GM12878 (cell line): ENCODE data around the gene KIF22. TPM values are rescaled to one million over a fixed set of nuclear protein-coding genes. Genes with fewer than 3 reads are reported as not detected.
A peak's percentile ranks its signal among the peaks of the same experiment; 100 is the strongest.

Experiments used
- ATAC-seq: fragments of 200-7000 bp; cut with Tn5 transposase; 3 replicates; pipeline ENCODE4 v1.9.1; 2020; ENCODE audit warnings: mild to moderate bottlenecking, moderate library complexity
- BruUV-seq: library from RNA; stranded (reverse); fragments of 400-500 nt; replicated peaks from 2 replicates; lab custom pipeline; 2021; lab: Mats Ljungman, UMichigan
- CTCF ChIA-PET: fragments of 300-600 bp; sonication (Branson Sonifier 250); formaldehyde crosslinking; extraction: SDS; loops from one replicate; lab custom pipeline; 2021; ENCODE audit warnings: inconsistent platforms; lab: Yijun Ruan, JAX
- POLR2A ChIA-PET: fragments of 350-600 bp; formaldehyde crosslinking; extraction: SDS; loops from one replicate; lab custom pipeline; 2021; ENCODE audit warnings: inconsistent platforms; lab: Charles Lee
- RAD21 ChIA-PET: fragments of 300-600 bp; sonication (Branson Sonifier 250); formaldehyde crosslinking; loops from one replicate; lab custom pipeline; 2023; ENCODE audit warnings: antibody characterized with exemption; ENCODE audit not compliant: unreplicated experiment; lab: Charles Lee
- SMC1A ChIA-PET: fragments of 300-600 bp; sonication (Branson Sonifier 250); formaldehyde crosslinking; loops from one replicate; lab custom pipeline; 2023; ENCODE audit not compliant: unreplicated experiment, uncharacterized antibody; lab: Charles Lee
- DNase-seq: peaks from one replicate; pipeline ENCODE4 v3.0.0-alpha.2; 2011; ENCODE audit warnings: low read depth, low spot score
- FAIRE-seq: peaks from 3 replicates; lab custom pipeline; 2011; peaks lifted over from hg19 to GRCh38; lab: Jason Lieb, UNC
- H2AFZ ChIP-seq: 2 replicates; pipeline ENCODE4 v1.6.0; 2011; ENCODE audit warnings: low read depth, low read length, control low read depth; ENCODE audit not compliant: control insufficient read depth
- H3K27ac ChIP-seq: 2 replicates; pipeline ENCODE4 v1.5.1; 2011; ENCODE audit warnings: control low read depth; ENCODE audit not compliant: control insufficient read depth, insufficient read depth
- H3K27me3 ChIP-seq, 2 experiments: replicated peaks in 1 of 2; 2 replicates each; pipeline versions ENCODE4 v1.6.0 to v1.6.1; 2011; ENCODE audit warnings: low read length in 1 of 2; ENCODE audit not compliant: control insufficient read depth in 2 of 2, insufficient read depth in 2 of 2
- H3K36me3 ChIP-seq, 2 experiments: 2 replicates each; pipeline ENCODE4 v1.5.1; 2011; ENCODE audit warnings: low read length in 1 of 2; ENCODE audit not compliant: control insufficient read depth in 2 of 2, insufficient read depth in 2 of 2
- H3K4me1 ChIP-seq: 2 replicates; pipeline ENCODE4 v1.6.1; 2011; ENCODE audit warnings: mild to moderate bottlenecking, low read length, moderate library complexity, mixed read lengths; ENCODE audit not compliant: control insufficient read depth, insufficient read depth
- H3K4me2 ChIP-seq: 2 replicates; pipeline ENCODE4 v1.6.0; 2011; ENCODE audit warnings: control low read depth; ENCODE audit not compliant: control insufficient read depth, insufficient read depth
- H3K4me3 ChIP-seq: fragments of 200-600 bp; sonication (generic); 2 replicates; pipeline ENCODE4 v1.5.1; 2016
- H3K79me2 ChIP-seq: 2 replicates; pipeline ENCODE4 v1.6.0; 2011; ENCODE audit warnings: low read length; ENCODE audit not compliant: control insufficient read depth, insufficient read depth
- H3K9ac ChIP-seq: 2 replicates; pipeline ENCODE4 v1.8.0; 2011; ENCODE audit warnings: low read length, control low read depth, mixed read lengths; ENCODE audit not compliant: control insufficient read depth, insufficient read depth
- H3K9me3 ChIP-seq: replicated peaks from 3 replicates; pipeline ENCODE4 v1.5.1; 2011; ENCODE audit warnings: mild to moderate bottlenecking, low read length; ENCODE audit not compliant: control insufficient read depth, insufficient read depth
- H4K20me1 ChIP-seq: 2 replicates; pipeline ENCODE4 v1.6.0; 2011; ENCODE audit not compliant: control insufficient read depth, insufficient read depth
- CBFB ChIP-seq: IDR thresholded peaks from 2 replicates; pipeline ENCODE4 v1.6.1; 2016; ENCODE audit warnings: antibody characterized with exemption, low read depth
- CHD4 ChIP-seq: fragments of 200-600 bp; sonication (generic); IDR thresholded peaks from 2 replicates; pipeline ENCODE4 v1.6.1; 2016; ENCODE audit warnings: mild to moderate bottlenecking
- E4F1 ChIP-seq: fragments of 450-650 bp; IDR thresholded peaks from 2 replicates; pipeline ENCODE4 v1.6.1; 2018; ENCODE audit warnings: borderline replicate concordance, mild to moderate bottlenecking; ENCODE audit not compliant: partially characterized antibody
- ELK1 ChIP-seq: IDR thresholded peaks from 2 replicates; pipeline ENCODE4 v1.6.1; 2012; ENCODE audit warnings: low read depth, low read length, improper control_type of control experiment
- LARP7 ChIP-seq: fragments of 450-650 bp; IDR thresholded peaks from 2 replicates; pipeline ENCODE4 v1.6.1; 2017; ENCODE audit warnings: mild to moderate bottlenecking
- RCOR1 ChIP-seq: conservative IDR thresholded peaks from 2 replicates; pipeline ENCODE4 v1.6.1; 2012; ENCODE audit warnings: low read depth, low read length, improper control_type of control experiment
- SIN3A ChIP-seq: IDR thresholded peaks from 2 replicates; pipeline ENCODE4 v1.6.1; 2012; ENCODE audit warnings: low read depth, low read length, improper control_type of control experiment
- SIX5 ChIP-seq: IDR thresholded peaks from 2 replicates; pipeline ENCODE4 v1.6.1; 2011; ENCODE audit warnings: mild to moderate bottlenecking, low read depth, low read length, moderate library complexity; ENCODE audit not compliant: severe bottlenecking
- SKIL ChIP-seq: fragments of 450-650 bp; IDR thresholded peaks from 2 replicates; pipeline ENCODE4 v1.6.1; 2017; ENCODE audit warnings: mild to moderate bottlenecking, low read depth, inconsistent platforms; ENCODE audit not compliant: poor library complexity, severe bottlenecking
- SMAD5 ChIP-seq: IDR thresholded peaks from 2 replicates; pipeline ENCODE4 v1.6.1; 2016; ENCODE audit warnings: antibody characterized with exemption, low read depth
- YBX1 ChIP-seq: fragments of 450-650 bp; IDR thresholded peaks from 2 replicates; pipeline ENCODE4 v1.6.1; 2016; ENCODE audit warnings: antibody characterized with exemption
- ZBTB40 ChIP-seq: fragments of 450-650 bp; IDR thresholded peaks from 2 replicates; pipeline ENCODE4 v1.6.1; 2016; ENCODE audit warnings: mild to moderate bottlenecking, moderate library complexity, borderline replicate concordance
- ZNF622 ChIP-seq: fragments of 450-650 bp; IDR thresholded peaks from 2 replicates; pipeline ENCODE4 v1.6.1; 2017; ENCODE audit warnings: mild to moderate bottlenecking, inconsistent platforms
- WGBS: methylation state at CpG from one replicate; pipeline ENCODE4 v1.1.6; 2016; ENCODE audit warnings: low lambda C conversion rate; ENCODE audit not compliant: insufficient replicate concordance, insufficient coverage; ENCODE audit errors: missing lambda C conversion rate; 5-methylcytosine and 5-hydroxymethylcytosine counted together
- in situ Hi-C: fragments of 300-500 bp; cut with MboI; formaldehyde crosslinking; loops from 9 replicates; pipeline ENCODE4 v1.14.3; 2018; ENCODE audit warnings: mixed read lengths
- intact Hi-C: fragments of 100-400 bp; cut with micrococcal nuclease; formaldehyde crosslinking; loops from one replicate; pipeline ENCODE4 v1.14.2; 2022; ENCODE audit not compliant: unreplicated experiment
- polyA plus RNA-seq, 11 experiments: library from polyadenylated mRNA; depleted of rRNA in 4 of 11; unstranded in 6 of 11; stranded (reverse) in 5 of 11; fragments of >200 nt; fragmentation: Nextera tagmentation in 4 of 11; fragmentation: Illumina TruSeq in 1 of 11; extraction: Ambion mirVana in 4 of 11; extraction: Trizol in 1 of 11; gene quantifications; 1 replicate in 1 of 11; 2 replicates in 10 of 11; pipeline versions ENCODE4 v1.2.1 to v1.2.3, GENCODE V29; 2011 to 2016; ENCODE audit warnings: inconsistent platforms in 2 of 11, missing spikeins in 2 of 11, low read depth in 1 of 11
- total RNA-seq, 4 experiments: library from RNA; depleted of rRNA in 3 of 4; stranded (reverse); fragments of >200 nt in 3 of 4; fragmentation: Illumina TruSeq in 1 of 4; extraction: Trizol in 1 of 4; gene quantifications; 2 replicates each; pipeline versions ENCODE4 v1.2.1 to v1.2.3, GENCODE V29; 2013 to 2021

The KIF22 gene
- total and polyA plus RNA-seq, 10 of the 15 experiments (the other 5 are each of a cell fraction or from before 2014, with no cell fraction given), result 7.6 to 158 (median 132) TPM

GRCh38 chr16:29811170-29811895 lies 20.8 kb downstream of the KIF22 start:
- H3K4me1 ChIP-seq, result peaks cover 30% of the 10 kb centered on the region
- peak; percentile 72 for DNase-seq
- in situ Hi-C loops (no loop called here), intact Hi-C loops (no loop called here)
- H3K4me3 ChIP-seq, result peak overlapping the region; percentile 85
- H2AFZ ChIP-seq, result no peak overlapping the region
- FAIRE-seq, result peak; percentile 93
- ChIA-PET POLR2A (interaction anchor here (0.5 to 1.5 kb wide), 4 partner anchors 9 to 68 kb away, joined by 3 to 7 read pairs (median 3); partner anchors contain the start of gene MVP), CTCF (interaction anchor here (0.6 to 1.3 kb wide), 2 partner anchors 37 to 221 kb away, joined by 3 to 6 read pairs; no protein-coding TSS in a partner anchor), RAD21 (interaction anchor here (1.1 kb wide), 1 partner anchor 9 kb away, joined by 3 read pairs; the partner anchor contains the start of gene MVP), SMC1A (interaction anchor here (1.4 to 2.1 kb wide), 3 partner anchors 11 to 79 kb away, joined by 4 to 5 read pairs (median 4); no protein-coding TSS in a partner anchor)
- H3K79me2 ChIP-seq, result peaks cover 27% of the 10 kb centered on the region
- H3K9me3 ChIP-seq, result no peaks in the 10 kb centered on the region
- H3K27me3 ChIP-seq, result no peaks in the 10 kb centered on the region
- H3K36me3 ChIP-seq, result peaks cover 7 to 13% of the 10 kb centered on the region in 2 experiments; a peak in 2 of 4 replicates
- no peaks in the 10 kb centered on the region for H4K20me1 ChIP-seq
- ATAC-seq, result peak; percentile 78
- H3K9ac ChIP-seq, result peak overlapping the region; percentile 32; the same call in 1 of the 2 replicates
- peak overlapping the region; percentile 99 for H3K4me2 ChIP-seq
- no TSS peak for BruUV-seq
- H3K27ac ChIP-seq, result no peak overlapping the region
- WGBS, result 2% methylated on average over 31 of the region's 31 CpGs
- TF ChIP-seq SIN3A (0 out of 2 replicates have a peak, but pooled peaks have one; percentile 25), ZBTB40 (no peak), E4F1 (no peak), RCOR1 (no peak), ZNF622 (no peak), CBFB (peak; percentile 77), SMAD5 (peak; percentile 68; the same call in 1 of the 2 replicates), SIX5 (no peak), LARP7 (0 out of 2 replicates have a peak, but pooled peaks have one; percentile 36), YBX1 (no peak), CHD4 (no peak), ELK1 (no peak), SKIL (peak; percentile 53)
